Ammon's horn (tissue), 1 donor: ENCODE results near the gene NPFF.
A peak's percentile ranks its signal among the peaks of the same experiment; 100 is the strongest.
"Not testable (repeated sequence)": the region's sequence is repeated elsewhere in the genome, so short reads cannot be mapped to it uniquely, and the experiment has no call there.

Source experiments
- DNase-seq: peaks from one replicate; pipeline ENCODE4 v3.0.0-alpha.2; 2016; ENCODE audit warnings: low spot score

NPFF gene

DNA sequence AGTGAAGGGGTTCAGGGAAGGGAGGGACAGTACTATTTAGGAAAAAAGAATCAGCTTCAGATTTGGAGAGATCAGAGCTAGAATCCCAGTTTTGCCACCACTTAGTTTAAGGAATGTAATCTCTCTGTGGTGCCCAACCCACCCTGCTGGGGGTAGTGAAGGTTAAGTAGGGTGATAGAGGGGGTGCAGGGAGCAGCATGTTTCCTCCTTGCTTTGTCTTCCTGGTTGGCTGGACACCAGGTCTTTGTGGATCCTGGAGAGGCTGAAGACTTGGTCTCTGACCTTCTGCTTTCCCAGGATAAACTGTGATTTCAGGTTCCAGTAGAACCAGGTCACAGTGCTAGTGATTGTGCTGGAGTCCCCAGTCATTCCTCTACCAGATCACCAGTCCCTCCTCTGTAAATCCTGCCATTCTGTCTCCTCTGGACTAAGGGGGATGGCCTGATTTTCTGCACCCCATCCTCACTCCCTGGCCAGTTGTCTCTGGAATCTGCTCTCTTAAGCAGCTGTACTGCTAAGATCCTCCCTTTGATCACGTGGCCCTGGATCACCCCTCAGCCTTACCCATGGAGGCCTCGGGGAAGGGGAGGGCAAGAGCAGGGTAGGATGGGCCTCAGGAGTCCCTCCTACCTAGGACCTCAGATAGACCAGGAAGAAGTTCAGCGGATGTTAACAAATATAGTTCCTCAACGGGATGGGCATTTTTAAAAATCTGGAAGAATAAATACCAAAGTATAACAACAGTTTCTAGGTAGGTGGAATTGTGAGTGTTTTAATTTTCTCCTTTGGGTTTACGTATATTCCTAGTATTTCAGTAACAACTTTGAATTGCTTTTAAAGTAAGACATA is 11.2 kb downstream of the NPFF start:
- DNase-seq: peak; percentile 64

DNA sequence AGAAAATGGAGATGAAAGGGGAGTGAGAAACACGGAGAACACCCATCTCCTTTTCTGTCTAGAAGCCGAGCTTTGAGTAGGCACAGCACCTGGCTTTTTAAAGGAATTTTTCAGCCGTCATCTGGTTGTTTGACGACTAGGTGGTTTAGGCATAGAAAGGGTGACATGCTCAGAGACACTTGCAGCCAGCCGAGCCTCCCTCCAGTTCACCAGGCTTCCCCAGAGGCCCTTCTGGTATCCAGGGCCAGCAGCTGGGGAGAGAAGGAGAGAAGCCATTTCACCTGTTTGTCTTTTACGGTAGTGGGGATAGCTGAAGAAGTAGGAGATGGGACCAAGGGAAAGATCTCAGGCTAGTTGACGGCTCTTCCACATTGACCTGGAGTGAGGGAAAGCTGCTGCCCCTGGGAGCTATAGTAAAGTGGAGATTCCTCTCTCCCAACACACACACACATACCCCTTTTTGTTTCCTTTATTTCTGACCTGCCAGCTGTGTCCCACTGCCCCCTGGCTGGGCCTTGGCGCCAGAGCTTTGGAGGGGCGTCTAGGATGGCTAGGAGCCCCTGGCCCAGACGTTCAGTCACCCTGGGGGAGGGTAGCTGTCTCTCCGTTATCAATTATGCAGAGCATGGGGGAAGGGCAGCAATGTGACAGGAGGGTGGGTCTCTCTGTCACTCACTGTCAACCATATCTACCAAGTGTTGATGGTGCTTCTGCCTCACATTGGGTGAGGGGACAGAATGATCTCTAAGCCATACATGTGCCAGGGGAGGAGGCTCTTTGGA is 13.5 kb downstream of the NPFF start:
- no peak for DNase-seq

DNA sequence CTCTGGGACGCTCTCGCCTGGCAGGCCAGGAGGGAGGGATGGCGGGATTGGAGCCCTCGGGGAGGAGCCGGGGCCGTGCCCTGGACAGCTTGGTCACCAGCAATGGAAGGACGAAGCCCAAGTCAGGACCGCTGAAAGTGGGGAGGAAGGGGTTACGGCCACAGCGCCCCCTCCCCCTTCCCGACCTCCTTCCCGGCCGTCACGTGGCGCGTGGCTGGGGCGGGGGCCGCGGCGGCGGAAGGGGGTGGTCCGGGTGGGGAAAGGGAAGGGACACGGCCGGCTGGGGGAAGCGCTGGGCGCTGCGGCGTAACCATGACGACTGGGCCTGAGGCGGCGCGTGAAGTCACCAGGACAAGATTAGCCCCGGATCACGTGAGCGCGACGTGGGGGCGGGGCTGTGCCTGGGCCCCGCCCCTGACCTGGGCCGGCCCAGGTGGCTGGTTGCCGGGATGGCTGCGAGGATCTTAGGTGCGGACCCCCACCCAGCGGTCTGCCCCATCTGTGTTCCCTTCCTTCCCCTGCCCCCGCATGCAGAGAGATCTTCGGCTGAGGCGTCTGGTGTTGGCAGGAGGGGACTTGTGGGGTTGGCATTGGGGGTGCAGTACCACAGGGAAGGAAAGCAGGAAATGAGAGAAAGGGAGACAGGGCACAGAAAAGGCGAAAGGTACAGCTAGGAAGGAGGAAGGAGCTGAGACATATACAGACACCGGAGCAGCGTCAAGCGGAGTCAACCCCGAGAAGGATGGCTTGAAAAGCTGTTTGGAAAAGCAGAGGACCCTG is 14.3 kb downstream of the NPFF start:
- DNase-seq: peak; percentile 98

DNA sequence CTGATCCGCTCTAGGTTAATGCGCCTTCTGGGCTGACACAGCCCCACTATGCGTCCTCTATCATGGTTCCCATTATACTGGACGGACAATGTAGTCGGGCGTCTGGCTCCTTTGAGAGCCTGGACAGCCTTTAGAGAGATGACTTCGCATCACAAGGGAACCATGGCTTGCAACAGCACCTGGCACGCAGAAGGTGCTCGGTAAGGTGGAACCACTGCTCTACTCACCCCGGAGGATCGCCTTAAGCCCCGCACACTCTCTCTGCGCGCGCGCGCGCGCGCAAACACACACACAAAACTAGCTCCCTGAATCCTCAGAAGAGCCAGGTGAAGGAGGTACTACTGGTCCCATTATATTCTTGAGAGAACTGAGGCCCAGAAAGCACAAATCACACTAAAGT is 15.1 kb downstream of the NPFF start:
- no peak for DNase-seq

DNA sequence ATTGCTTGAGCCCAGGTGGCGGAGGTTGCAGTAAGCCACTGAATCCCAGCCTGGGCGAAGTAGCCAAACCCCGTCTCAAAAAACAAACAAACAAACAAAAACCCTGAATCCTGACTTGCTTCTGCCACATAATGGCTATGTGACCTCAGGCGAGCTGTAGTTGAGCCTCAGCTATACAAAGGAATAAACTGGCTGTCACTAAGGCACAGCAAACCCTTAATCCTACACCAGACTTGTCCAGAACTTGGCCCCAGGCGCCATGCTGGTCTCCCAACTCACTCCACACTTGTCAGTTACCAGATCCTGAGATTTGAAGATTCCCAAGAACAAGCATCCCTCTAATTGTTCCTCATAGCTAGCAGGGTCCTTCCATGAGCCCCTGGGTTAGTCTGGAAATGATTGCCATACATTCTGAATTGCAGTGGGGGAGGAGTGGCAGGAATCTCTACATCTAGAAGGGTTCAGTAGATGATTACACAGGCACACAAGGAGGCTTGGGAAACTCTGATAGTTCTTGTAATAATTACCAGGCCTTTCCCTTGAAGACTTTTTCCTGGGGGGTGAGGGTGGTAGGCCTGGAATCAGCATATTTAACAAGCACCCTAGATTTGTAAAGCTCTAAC is 17.9 kb downstream of the NPFF start:
- DNase-seq: no peak

DNA sequence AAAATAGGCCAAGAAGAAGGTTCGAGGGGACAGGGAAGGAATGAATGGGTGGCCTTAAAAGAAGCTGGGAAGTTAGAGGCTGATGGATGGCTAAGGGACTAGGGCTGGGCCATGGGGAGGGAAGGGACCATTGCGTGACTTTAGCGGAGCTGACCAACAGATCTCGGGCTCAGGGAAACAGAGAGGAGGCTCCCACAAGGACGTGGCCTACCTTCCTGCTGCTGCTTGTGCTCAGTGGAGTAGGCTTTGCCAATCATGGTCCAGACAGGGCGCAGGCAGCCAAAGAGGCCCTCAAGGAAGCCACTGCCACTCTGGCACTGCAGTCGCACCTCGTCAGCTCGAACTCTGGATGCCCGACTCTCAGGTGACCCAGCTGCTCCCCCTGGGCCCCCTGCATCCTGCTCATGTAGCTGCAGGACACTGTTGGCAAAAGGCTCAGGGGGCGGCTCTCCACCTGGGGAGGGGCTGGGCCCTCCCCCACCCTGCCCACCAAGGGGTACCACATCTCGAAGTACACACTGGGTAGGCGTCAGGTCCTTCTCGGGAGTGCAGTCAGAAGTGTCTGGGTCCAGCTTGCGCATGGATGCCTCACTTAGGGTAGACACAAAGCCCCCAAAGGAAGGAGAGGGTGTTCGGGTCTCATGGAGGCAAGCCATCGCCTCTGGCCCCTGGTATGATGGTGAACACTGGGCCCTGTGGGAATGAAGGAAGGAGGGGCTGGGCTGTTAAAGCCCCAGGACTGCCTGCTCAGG is 20.4 kb downstream of the NPFF start:
- DNase-seq: no peak

DNA sequence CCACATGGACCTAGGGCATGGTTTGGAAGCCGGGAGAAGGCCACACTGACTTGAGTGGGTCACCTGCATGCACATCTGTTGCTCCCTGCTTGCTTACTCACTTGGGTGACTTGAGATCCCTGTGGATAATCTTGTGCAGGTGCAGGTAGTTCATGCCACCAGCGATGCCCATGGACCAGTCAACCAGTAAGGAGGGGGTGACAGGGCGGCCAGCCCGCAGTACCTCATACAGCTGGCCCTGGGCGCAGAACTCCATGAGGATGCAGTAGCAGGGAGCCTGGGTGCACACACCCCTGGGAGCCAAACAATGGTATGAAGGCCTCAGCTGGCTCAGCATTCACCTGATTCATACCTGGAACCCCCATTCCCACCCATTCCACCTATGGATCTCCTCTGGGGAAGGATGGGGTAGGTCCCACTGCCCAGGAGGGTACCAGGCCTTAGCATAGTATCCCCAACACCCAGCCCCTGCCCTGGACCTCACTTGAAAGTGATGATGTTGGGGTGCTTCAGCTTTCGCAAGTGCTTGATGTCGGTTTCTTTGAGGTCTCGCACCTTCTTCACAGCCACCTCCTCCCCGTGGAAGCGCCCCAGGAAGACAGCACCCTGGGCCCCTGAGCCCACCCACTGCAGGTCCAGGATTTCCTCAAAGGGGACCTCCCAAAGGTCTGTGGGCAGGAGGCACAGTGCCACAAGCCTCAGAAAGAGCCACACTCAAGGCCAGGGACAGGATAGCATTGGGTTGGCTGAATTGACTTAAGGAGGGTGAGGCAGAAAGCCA is 21.1 kb downstream of the NPFF start:
- no peak for DNase-seq

DNA sequence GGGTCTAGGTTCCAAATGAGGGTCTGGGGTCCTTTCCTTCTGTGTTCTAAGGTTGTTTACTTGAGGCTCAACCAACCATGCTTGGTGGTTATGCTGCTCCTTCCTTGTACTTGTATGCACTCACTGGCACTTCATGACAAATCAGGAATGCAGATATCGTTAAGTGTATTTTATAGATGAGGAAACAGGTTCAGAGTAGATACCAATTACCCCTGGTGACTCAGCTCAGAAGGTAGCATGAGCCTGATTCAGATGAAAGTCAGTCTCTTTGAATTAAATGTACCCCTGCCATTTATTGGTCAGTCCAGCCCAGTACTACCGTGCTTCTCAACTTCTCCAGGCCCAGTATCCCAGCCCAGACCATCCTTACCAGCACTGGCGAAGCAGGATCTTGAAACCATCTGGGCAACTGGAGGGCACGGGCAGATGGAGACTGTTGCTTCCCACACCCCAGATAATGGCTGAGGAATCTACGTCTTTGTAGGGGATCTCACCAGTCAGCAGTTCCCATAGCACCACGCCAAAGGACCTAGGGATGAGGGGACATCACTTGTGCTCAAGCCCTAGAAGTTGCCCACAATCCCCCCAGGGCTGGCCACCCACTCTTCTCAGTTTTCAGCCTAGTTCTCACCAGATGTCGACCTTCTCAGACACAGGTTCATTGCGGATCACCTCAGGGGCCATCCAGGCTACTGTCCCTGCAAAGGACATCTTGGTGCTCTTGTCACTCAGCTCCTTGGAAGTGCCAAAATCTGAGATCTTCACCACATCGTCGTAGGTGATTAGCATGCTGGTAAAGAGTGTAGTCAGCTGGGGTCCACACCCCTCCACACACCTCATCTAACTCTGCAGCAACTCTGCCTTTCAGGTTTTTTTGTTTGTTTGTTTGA is 22.4 kb downstream of the NPFF start:
- DNase-seq: no peak

DNA sequence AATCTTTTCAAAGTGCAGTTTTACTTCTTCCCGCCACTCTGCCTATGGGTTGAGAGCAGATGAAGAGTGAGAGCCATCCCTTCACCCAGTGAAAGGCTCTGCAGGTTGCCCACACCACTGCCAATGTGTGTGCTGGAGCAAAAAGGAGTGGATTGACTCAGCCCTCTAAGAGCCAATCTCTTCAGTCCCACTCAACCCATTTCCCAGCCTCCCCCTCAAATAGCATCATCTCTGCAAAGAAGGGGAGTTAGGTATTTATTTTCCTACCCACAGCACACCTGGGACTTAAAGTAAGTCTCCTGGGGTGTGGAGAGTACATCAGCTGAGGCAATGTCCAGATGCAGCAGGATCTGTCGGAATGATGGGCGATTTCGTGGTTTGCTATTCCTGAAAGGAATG is 23.3 kb downstream of the NPFF start:
- DNase-seq: no peak

DNA sequence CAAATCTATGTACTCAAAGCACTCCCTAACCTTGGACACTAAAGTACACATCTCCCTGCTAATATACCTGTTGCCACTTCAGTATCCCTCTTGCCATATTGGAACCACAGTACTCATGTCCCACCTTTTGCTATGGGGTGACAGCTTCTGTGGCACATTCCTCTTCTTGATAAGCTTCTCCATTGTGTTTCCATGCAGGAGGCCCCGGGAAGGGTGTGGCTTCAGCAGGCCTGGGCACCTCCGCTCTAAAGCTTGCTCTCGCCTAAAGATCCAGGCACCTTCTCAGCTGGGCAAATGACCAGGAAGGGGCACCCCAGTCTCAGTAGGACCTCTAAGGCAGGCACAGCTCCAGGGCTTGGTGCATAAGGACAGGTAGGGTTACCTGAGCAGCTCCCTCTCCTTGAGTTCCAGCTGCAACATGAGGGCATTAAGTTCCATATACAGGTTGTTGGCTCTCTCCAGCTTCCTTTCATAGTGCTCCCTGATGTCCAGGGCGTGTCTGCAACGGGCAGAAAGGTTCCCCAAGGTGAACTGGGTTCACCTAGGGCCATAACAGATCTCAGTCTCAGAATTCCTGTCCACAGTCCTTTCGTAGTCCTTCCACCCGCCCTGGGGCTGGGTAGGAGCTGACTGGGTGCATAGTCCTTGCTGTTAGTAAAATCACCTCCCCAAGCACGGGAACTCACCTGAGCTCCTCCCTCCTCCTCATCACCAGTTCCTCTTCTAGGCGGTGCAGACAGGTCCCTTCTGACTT is 23.9 kb downstream of the NPFF start:
- no peak for DNase-seq

DNA sequence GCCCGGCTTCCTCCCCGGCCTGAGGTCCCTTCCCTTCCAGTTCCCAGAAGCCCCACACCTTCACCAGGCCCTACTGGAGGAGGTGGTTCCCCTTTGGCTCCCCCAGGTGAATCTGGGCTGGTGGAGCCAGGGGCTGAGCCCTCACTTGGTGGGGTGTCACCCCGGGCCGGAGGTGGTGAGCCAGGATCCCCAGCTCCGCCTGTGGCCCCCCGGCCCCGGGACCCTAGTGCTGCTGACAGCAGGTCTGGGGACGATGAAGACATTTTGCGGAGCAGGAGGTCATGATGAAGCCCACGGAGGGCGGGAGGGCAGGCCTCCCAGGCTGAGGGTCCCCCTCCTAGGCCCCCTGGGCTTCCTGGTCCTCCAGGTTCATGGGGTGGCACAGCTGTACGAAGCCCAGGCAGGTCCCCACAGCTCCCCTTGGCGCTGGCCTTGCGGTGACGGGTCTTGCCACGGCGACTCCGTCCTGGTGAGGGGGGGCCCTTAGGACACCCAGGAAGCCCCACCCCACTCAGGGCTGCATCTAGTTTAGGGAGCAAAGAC is 24.6 kb downstream of the NPFF start:
- DNase-seq: no peak

DNA sequence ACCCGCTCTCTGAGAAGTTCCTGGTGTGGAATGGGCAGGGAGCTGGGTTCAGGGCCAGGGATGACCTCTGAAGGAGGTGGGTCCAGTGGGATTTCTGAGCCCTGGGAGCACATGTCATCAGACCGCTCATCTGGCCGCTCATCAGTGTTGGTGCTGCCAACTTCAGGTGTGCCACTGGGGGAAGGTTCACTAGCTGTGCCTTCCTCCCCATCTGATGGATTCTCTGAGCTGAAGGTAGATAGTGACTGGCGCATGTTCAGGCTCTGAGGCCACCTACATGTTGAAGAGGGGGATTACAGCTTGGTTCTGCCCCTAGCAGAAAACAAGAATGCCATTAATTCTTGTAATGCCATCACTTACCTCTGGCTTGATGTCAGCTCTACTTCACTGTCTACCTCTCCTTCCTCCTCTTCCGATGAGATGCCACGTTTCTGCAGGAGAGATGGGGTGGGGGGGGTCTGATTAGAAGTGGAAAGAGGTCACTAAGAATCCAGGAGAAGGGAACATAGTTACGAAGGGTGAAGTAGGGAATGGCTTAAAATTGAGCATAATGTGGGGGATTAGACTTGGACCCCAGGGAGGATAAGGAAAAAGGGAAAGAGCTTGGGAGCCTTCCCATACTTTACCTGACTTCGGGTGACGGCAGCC is 25.2 kb downstream of the NPFF start:
- no peak for DNase-seq

DNA sequence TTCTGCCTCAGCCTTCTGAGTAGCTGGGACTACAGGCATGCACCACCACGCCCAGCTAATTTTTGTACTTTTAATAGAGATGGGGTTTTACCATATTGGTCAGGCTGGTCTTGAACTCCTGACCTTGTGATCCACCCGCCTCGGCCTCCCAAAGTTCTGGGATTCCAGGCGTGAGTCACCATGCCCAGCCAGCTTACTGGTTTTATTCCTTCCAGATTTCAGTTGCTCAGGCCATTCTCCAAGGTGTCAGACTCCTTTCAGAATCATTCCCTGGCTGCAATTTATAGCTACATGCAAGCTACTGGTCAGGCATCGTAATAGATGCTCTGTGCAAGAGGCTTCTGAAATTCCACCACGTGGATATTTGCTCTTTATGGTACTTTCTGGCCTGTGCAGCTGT is 25.8 kb downstream of the NPFF start:
- DNase-seq: not testable (repeated sequence)

DNA sequence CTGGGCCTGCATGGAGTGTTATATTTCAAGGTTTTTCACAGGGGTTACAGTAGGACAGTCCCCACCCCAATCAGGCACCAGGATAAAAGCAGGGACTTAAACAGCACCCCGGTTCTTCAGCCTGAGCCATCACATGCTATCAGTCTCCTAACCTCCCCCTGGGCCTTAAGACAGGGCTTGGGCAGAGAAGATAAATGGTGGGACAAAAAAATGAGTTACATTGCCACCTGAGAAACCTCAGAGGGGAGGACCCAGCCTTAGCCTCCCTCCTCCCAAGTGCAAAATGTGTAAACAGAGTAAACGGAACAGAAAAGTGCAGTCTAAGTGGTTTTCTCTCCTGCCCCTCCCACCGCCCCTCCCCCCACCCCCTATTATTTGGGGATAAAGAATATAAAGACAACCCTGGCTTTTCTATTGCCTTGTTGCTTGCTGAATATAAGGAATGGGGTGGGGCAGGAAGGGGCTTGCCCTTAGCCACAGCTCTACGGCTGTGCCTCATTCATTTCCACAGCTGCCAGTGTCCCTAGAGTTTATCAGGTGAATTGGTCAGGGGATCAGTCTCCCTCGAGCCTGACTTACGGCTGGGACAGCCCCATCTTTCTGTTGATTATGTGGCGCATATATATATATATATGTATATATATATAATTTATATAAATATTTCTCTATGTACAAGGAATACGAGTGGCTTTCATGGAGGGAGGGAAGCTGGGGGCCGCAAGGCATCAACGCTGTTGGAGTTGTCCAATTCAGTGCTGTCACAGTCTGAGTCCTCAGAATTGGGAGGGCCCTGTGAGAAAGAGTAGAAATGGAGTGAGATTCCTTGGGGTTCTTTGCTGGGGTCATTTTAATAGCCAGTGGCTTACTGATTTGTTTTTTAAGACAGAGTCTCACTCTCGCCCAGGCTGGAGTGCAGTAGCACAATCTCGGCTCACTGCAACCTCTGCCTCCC is 26.5 kb downstream of the NPFF start:
- DNase-seq: no peak

DNA sequence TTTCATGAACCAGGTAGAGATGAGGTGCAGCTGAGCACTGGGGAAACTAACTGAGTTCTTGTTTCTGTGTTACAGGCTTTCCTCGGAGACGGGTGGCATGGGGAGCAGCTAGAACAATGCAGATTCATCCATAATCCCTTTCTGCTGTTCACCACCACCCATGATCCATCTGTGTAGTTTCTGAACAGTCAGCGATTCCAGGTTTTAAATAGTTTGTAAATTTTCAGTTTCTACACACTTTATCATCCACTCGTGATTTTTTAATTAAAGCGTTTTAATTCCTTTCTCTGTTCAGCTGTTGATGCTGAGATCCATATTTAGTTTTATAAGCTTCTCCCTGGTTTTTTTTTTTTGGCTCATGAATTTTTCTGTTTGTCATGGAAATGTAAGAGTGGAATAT is 28.0 kb downstream of the NPFF start:
- no peak for DNase-seq

DNA sequence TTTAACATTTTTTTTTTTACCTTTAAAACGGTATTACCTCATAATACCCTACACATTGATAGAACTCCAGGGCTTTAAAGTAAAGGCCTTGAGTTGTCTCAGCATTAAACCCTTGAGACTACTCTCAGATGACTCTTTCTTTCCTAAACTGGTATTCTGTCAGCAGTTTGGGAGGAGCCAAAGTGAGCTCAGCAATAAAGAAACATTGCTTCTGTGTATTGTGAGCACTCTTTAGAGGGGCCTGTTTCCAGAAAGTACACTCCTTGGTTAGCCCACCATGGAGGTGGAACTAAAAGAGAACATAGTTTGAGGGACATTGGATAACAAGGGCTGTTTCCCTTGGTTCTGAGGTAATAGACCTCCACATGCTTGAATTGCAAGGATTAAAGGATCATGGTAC is 28.4 kb downstream of the NPFF start:
- no peak for DNase-seq

DNA sequence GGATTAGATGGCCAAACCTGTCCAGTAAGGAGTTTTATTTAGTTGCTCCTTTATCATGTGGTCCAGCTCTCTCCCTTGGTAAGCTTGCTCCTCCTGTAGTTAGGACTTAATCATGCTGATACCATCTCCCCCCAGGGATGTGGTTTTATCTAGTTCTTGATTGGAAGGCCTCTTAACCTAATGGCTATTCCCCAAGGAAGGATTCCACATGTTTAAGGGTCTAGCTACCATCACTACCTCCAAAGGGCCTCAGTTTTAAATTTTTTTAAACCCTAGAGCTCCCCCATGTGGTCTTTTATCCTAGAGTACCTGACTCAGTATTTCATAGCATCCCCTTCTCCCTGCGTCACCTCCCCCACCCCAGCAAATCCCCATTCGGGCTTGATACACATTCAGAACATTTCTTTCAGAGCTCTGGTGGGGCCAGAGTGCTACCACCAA is 30.5 kb downstream of the NPFF start:
- no peak for DNase-seq
